Small intestine (tissue), 7 donors: ENCODE measurements around the gene ST8SIA3. TPM values are rescaled to one million over a fixed set of nuclear protein-coding genes. Genes with fewer than 3 reads are reported as not detected.

Experiments
- DNase-seq, 2 donors: peaks; one replicate each; pipeline versions ENCODE4 v3.0.0 to v3.0.0-alpha.2; 2013
- FAIRE-seq: peaks from 2 replicates; lab custom pipeline; 2012; peaks lifted over from hg19 to GRCh38; lab: Jason Lieb, UNC
- H3K27ac ChIP-seq, 3 donors: one replicate each; pipeline ENCODE4 v1.5.1; 2013; ENCODE audit warnings: low read length in 2 of 3, mild to moderate bottlenecking in 2 of 3, control low read depth in 1 of 3, inconsistent platforms in 1 of 3, low read depth in 1 of 3, moderate library complexity in 1 of 3
- H3K27me3 ChIP-seq, 3 donors: one replicate each; pipeline ENCODE4 v1.6.1; 2013; ENCODE audit warnings: low read length in 3 of 3, inconsistent platforms in 1 of 3; ENCODE audit not compliant: control insufficient read depth in 3 of 3, insufficient read depth in 3 of 3
- H3K36me3 ChIP-seq, 3 donors: one replicate each; pipeline ENCODE4 v1.6.1; 2013; ENCODE audit warnings: low read length in 3 of 3, inconsistent platforms in 1 of 3, low read depth in 1 of 3, mild to moderate bottlenecking in 1 of 3, moderate library complexity in 1 of 3; ENCODE audit not compliant: control insufficient read depth in 3 of 3, insufficient read depth in 2 of 3
- H3K4me1 ChIP-seq, 3 donors: one replicate each; pipeline ENCODE4 v1.6.1; 2013; ENCODE audit warnings: low read length in 2 of 3, inconsistent platforms in 1 of 3, low read depth in 1 of 3, mild to moderate bottlenecking in 1 of 3, moderate library complexity in 1 of 3; ENCODE audit not compliant: control insufficient read depth in 3 of 3, insufficient read depth in 2 of 3
- H3K4me3 ChIP-seq, 3 donors: one replicate each; pipeline ENCODE4 v1.5.1; 2013; ENCODE audit warnings: low read length in 3 of 3, control low read depth in 1 of 3, inconsistent platforms in 1 of 3, low read depth in 1 of 3, mild to moderate bottlenecking in 1 of 3, moderate library complexity in 1 of 3
- H3K9me3 ChIP-seq, 2 donors: one replicate each; pipeline ENCODE4 v1.6.1; 2013; ENCODE audit warnings: low read depth in 1 of 2, low read length in 1 of 2; ENCODE audit not compliant: control insufficient read depth in 2 of 2, insufficient read depth in 1 of 2
- WGBS, 3 donors: extraction: QIAGEN DNeasy Blood & Tissue Kit; methylation state at CpG; one replicate each; pipeline ENCODE4 v1.1.7; 2013; 5-methylcytosine and 5-hydroxymethylcytosine counted together
- polyA plus RNA-seq, 4 donors: library from polyadenylated mRNA; stranded (reverse) in 3 of 4; unstranded in 1 of 4; fragments of 200-250 nt in 3 of 4; fragments of 120-200 nt in 1 of 4; gene quantifications; one replicate each; pipeline versions ENCODE4 v1.2.1 to v1.2.3, GENCODE V29; 2013
- donor health status: healthy with polysubstance abuse.
- donor health status: control.
- donor health status: control.
- donor health status: Bipolar disorder and iron deficiency.
- donor health status: healthy.

ST8SIA3 gene
- polyA plus RNA-seq, 4 donors, result 0.25 to 0.79 TPM; not detected in 2

DNA sequence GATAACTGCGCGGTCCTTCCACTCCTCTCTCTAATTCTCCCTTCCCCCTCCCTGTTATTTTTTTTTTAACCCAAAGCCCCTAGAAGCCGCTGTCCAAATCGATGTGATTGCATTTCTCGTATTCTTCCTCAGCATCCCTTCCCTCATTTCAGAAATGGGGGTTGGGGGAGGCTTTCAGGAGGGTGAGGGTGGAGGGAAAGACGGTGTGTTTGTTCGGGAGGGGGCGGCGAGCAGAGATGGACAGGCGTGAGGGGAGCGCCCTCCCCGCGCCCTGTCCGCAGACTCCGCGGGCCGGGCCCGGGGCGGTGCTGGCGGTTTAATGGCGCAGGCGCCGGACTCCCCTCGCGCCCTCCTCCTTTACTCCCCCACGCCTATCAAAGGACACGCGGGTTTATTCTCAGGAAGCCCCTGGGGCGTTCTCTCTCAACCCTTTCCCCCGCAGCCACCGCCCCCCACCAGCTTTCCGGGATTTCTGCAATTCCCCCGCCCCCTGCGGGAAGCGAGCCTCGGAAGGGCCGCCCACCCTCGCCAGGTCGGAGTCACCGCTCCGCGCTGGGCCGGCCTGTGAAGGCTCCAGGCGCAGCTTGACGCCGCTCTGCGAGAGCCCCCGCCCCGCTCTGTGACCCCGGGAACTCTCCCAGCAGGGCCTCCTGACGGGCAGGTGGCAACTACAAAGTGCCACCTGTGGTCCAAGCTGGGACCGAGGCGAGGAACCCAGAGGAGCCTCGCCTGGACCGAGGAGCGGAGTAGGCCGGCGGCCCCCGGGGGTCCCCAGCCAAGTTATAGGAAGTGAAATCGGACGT, 981 bp downstream of the ST8SIA3 start:
- Histone ChIP-seq H3K27ac (peak overlapping the region in 1 of 3 donors; percentile 51), H3K4me3 (peak overlapping the region in 1 of 3 donors; percentile 41), H3K4me1 (peaks cover 0 to 6% (median 4%) of the 10 kb centered on the region in 3 donors), H3K27me3 (peaks cover 5 to 37% (median 25%) of the 10 kb centered on the region in 3 donors), H3K9me3 (no peaks in the 10 kb centered on the region), H3K36me3 (no peaks in the 10 kb centered on the region)
- 2 to 8% (median 3%) methylated on average over 49 to 61 of the region's 61 CpGs for WGBS, 3 donors
- FAIRE-seq, result no peak
- no peak for DNase-seq

GRCh38 chr18:57353940-57354461, 1.6 kb downstream of the ST8SIA3 start:
- WGBS, 3 donors, result 7 to 18% (median 8%) methylated on average over 37 of the region's 37 CpGs
- Histone ChIP-seq H3K4me1 (peaks cover 0 to 6% (median 4%) of the 10 kb centered on the region in 3 donors), H3K27ac (peak overlapping the region in 1 of 3 donors; percentile 51), H3K27me3 (peaks cover 5 to 37% (median 25%) of the 10 kb centered on the region in 3 donors), H3K36me3 (no peaks in the 10 kb centered on the region), H3K4me3 (peak overlapping the region in 1 of 3 donors; percentile 41), H3K9me3 (no peaks in the 10 kb centered on the region)
- no peak for FAIRE-seq
- DNase-seq, result peak; percentile 23 to 83

DNA sequence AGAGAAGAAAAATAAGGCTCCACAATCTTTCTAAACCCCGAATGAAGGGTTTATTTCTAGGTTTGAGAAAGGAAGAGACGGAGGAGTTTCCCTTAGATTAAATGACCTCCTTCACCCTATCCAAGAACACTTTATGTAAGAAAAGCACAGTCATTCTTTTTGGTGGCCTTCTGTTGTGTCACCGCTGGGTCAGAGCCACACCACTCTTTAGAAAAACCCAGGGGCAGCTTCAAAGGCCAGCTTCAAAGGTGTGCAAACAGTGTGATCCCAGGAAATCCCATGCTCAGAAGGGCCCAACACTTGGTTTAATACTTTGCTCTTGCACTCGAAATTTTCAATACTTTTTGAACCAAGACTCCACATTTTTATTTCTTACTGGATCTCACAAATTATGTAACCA, 7.1 kb downstream of the ST8SIA3 start:
- DNase-seq (no peak), FAIRE-seq (no peak)
- Histone ChIP-seq H3K4me3 (no peak overlapping the region), H3K9me3 (no peaks in the 10 kb centered on the region), H3K4me1 (no peaks in the 10 kb centered on the region), H3K27me3 (peaks cover 0 to 3% (median 3%) of the 10 kb centered on the region in 3 donors), H3K27ac (no peak overlapping the region), H3K36me3 (no peaks in the 10 kb centered on the region)
- 69 to 74% (median 74%) methylated on average over 4 of the region's 4 CpGs for WGBS, 3 donors

DNA sequence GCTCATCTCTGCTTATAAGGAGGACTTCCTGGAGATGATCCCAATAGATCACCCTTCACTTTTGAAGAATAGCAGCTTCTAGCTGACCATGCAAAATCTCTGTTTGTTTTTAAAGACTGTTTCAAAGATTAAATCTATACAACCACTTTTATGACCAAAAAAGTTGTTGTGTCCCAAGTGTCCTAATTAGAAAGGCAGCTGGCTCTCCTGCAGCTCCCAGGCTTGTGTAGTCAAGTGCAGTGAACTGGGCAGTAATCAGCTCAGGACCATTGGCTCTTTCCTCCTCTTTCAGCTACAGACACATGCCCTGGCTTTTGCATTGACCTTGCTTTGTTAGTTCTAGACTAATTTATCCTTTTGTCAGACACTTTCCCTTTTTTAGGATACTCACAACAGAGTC, 10.4 kb downstream of the ST8SIA3 start:
- Histone ChIP-seq H3K4me3 (no peak overlapping the region), H3K9me3 (no peaks in the 10 kb centered on the region), H3K27me3 (no peaks in the 10 kb centered on the region), H3K27ac (no peak overlapping the region), H3K4me1 (no peaks in the 10 kb centered on the region), H3K36me3 (no peaks in the 10 kb centered on the region)
- no peak for FAIRE-seq
- no peak for DNase-seq

DNA sequence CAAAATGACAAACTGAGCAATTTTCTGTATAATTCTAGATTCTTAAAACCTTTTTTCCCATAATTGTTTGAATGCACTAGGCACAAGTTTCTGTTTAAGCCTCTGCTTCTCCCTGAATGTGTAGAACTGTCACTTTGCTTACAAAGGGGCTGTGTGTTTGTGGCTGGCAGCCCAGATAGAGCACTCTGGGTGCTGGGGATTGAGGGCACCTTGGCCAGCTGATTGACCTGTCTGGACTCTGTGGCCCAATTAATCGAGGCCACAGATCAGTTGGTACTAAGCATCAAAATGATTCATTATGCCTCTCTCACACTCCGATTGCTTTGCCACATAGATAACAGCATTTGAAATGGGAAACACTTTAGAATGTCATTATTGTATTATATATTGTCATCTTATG, 12.1 kb downstream of the ST8SIA3 start:
- Histone ChIP-seq H3K27ac (no peak overlapping the region), H3K4me3 (no peak overlapping the region), H3K36me3 (no peaks in the 10 kb centered on the region), H3K27me3 (no peaks in the 10 kb centered on the region), H3K9me3 (no peaks in the 10 kb centered on the region), H3K4me1 (no peaks in the 10 kb centered on the region)
- no peak for DNase-seq
- no peak for FAIRE-seq
- WGBS, 3 donors, result 56 to 70% (median 69%) methylated on average over 2 of the region's 2 CpGs

GRCh38 chr18:57366528-57367081, 14.2 kb downstream of the ST8SIA3 start:
- Histone ChIP-seq H3K9me3 (no peaks in the 10 kb centered on the region), H3K36me3 (no peaks in the 10 kb centered on the region), H3K4me1 (no peaks in the 10 kb centered on the region), H3K27me3 (no peaks in the 10 kb centered on the region), H3K27ac (no peak overlapping the region), H3K4me3 (no peak overlapping the region)
- WGBS, 3 donors, result 74 to 90% (median 81%) methylated on average over 2 of the region's 2 CpGs
- FAIRE-seq (no peak), DNase-seq (no peak)

DNA sequence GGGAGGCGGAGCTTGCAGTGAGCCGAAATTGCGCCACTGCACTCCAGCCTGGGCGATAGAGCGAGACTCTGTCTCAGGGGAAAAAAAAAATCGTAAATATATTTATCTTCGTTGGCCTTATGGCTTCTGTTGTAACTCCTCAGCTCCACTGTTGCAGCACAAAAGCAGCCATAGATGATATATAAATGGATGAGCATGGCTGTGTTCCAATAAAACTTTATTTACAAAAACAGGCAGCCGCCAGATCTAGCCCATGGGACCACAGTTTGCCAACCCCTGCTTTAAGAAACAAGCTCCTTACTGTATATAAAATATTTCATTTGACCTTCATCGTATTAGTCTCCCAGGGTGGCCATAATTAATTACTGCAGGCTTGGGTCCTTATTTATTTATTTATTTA, 20.1 kb downstream of the ST8SIA3 start:
- WGBS, 3 donors, result 94 to 97% (median 95%) methylated on average over 9 of the region's 9 CpGs
- FAIRE-seq, result no peak
- H3K27me3 ChIP-seq, result no peaks in the 10 kb centered on the region
- no peak overlapping the region for H3K4me3 ChIP-seq
- DNase-seq, result no peak
- no peak overlapping the region for H3K27ac ChIP-seq
- H3K4me1 ChIP-seq, result no peaks in the 10 kb centered on the region
- H3K9me3 ChIP-seq, result no peaks in the 10 kb centered on the region
- H3K36me3 ChIP-seq, result no peaks in the 10 kb centered on the region

DNA sequence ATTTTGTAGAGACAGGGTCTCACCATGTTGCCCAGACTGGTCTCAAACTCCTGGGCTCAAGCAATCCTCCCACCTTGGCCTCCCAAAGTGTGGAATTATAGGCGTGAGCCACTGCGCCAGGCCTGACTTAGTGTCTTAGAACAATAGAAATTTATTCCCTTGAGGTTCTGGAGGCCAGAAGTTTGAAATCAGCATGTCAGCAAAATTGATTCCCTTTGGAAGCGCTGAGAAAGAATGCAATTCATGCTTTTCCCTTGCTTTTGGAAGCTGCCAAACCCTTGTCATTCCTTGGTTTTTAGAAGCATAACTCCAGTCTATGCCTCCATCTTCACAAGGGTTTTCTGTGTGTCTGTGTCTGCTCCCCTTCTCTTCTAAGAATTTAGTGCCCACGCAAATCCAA, 20.7 kb downstream of the ST8SIA3 start:
- no peaks in the 10 kb centered on the region for H3K4me1 ChIP-seq
- no peaks in the 10 kb centered on the region for H3K9me3 ChIP-seq
- DNase-seq (no peak), FAIRE-seq (no peak)
- 92 to 99% (median 93%) methylated on average over 4 of the region's 4 CpGs for WGBS, 3 donors
- H3K36me3 ChIP-seq, result no peaks in the 10 kb centered on the region
- H3K4me3 ChIP-seq, result no peak overlapping the region
- H3K27me3 ChIP-seq, result no peaks in the 10 kb centered on the region
- no peak overlapping the region for H3K27ac ChIP-seq
